ENCODE measurements around the gene LYZL6. TPM values are rescaled to one million over a fixed set of nuclear protein-coding genes. Genes with fewer than 3 reads are reported as not detected.
"Not testable (repeated sequence)": the region's sequence is repeated elsewhere in the genome, so short reads cannot be mapped to it uniquely, and the experiment has no call there.

The LYZL6 gene
- total RNA-seq, 1 experiment from 2014 or later, result not detected

DNA sequence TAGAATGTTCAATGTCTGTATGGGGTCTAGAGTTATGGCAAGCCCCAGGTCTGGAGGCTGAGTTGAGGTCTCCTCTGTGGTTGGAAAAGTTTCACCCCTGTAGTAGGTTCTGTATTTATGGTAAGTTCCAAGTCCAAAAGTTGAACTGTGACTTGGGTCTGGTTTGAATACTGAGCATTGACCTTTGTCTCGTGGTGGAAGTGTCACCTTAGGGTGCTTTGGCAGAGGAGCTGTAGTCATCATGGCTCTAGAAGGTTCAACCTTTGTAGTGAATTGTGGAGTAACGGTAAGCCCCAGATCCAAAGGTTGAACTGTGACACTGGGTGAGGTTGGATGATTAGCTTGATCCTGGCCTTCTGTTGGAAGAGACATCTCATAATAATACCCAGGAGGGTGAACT lies 30.6 kb downstream of the LYZL6 start:
- DNase-seq (ENCODE audit: low spot score), result no peak
- in situ Hi-C loops (cut with HindIII; ENCODE audit: low sequenced_read_pairs), result no loop called here

- DNase-seq (ENCODE audit: low spot score), result no peak
- in situ Hi-C loops (cut with HindIII; ENCODE audit: low sequenced_read_pairs), result no loop called here
Observed at GRCh38 chr17:35912339-35912912, 31.1 kb downstream of the LYZL6 start.

DNA sequence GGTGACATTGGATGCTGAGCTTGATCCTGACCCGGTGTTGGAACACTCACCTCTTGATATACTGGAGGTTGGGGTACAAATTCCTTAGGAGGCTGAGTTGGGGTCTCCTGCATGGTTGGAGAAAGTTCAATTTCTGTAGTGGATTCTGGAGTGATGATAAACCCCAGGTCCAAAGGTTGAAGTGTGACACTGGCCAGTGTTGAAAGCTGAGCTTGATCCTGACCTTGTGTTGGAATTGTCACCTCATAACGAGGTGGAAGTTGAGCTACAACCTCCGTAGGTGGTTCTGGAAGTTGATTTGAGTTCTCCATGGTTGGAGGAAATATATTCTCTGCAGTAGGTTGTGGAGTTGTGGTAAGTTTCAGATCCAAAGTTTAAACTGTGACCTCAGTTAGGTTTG lies 34.1 kb downstream of the LYZL6 start:
- no peak for DNase-seq (ENCODE audit: low spot score)
- in situ Hi-C loops (cut with HindIII; ENCODE audit: low sequenced_read_pairs), result no loop called here

GRCh38 chr17:35907691-35908090 lies 35.8 kb downstream of the LYZL6 start:
- in situ Hi-C loops (cut with HindIII; ENCODE audit: low sequenced_read_pairs), result no loop called here
- DNase-seq (ENCODE audit: low spot score), result no peak

GRCh38 chr17:35906926-35907637 lies 36.4 kb downstream of the LYZL6 start:
- in situ Hi-C loops (cut with HindIII; ENCODE audit: low sequenced_read_pairs), result no loop called here
- no peak for DNase-seq (ENCODE audit: low spot score)

DNA sequence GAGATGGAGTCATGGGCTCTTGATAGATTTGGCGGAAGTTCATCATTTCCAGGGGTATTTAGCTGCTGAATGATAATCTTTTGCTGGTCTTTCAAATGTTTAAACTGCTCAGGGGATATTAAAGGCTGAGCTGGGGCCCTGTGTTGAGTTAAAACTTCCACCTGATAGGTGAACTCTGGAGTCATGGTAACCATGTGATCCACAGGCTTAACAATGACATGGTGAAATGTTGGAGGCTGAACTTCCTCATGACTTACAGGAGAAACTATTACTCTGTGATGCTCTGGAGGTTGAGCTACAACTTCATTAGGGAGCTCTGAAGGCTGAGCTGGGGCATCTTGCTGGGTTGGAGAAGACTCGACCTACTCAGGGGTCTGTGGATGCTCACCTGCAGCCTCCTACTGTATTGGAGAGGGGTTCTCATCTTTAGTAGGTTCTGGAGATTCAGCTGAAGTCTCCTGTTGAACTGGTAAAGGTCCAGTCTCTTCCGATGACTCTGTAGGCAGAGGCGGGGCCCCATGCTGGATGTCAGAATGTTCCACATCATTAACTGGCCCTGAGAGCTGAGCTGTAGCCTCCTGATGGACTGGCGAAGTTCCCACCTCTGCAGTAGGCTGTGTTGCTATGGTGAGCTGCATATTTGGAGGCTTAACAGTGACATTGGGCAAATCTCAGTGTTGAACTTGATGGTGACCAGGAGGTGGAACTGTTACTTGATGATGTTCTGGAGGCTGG lies 37.2 kb downstream of the LYZL6 start:
- DNase-seq (ENCODE audit: low spot score), result no peak
- in situ Hi-C loops (cut with HindIII; ENCODE audit: low sequenced_read_pairs), result no loop called here

- in situ Hi-C loops (cut with HindIII; ENCODE audit: low sequenced_read_pairs), result no loop called here
- no peak for DNase-seq (ENCODE audit: low spot score)
Observed at GRCh38 chr17:35903451-35903850, 40.1 kb downstream of the LYZL6 start.

- in situ Hi-C loops (cut with HindIII; ENCODE audit: low sequenced_read_pairs), result no loop called here
- no peak for DNase-seq (ENCODE audit: low spot score)
Observed at GRCh38 chr17:35901631-35902175, 41.8 kb downstream of the LYZL6 start.

DNA sequence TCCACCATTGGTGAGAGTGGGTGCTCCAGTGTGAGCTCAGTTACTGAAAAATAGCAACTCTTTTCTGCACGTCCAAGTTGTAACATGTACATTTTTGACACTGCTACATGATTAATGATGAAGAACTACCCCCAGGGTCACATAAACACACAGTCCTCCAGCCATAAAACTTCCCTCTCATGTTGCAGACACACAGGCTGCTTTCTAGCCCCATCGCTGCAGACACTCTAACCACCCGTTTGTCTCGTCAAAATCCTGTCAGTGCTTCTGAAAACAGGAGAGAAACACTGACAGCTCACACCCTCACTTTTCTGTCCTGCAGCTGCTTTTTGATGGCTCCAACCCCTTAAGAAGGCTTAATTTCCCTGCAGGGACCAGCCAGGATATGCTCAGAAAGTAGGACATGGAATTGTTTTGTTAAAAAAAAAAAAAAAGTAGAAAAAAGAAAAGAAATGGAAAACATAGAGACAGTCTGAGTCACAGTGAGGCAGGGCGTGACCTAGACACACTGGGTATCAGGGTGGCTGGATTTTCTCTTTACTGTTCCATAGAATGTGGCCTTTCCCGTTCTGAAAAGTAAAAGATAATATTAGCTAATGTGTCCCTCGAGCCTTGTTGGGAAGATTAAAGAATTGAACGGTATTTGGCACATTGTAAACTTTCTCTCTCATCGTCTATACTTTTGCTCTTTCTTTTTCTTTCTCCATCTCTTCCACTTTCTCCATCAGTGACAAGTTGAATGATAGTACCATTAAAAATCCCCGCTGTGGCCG lies 42.6 kb downstream of the LYZL6 start:
- DNase-seq (ENCODE audit: low spot score), result no peak
- in situ Hi-C loops (cut with HindIII; ENCODE audit: low sequenced_read_pairs), result no loop called here

DNA sequence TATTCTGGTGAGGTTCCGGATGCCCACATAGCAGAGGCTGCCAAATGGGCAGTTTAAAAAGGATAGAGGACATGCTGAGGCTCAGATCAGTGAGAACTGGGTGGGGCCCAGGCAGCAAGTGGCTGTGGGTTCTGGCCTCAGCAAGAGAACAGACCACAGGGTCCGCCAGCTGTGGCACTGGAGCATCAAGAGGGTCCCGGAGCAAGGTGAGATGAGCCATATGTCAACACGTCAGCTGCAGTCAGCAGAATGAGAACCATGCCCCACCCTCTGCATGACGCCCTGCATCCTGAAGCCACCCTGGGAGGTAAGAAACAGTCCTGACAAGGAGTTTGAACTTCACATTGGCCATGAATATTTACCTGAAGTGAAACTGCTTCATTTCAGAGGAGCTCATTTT lies 43.2 kb downstream of the LYZL6 start:
- in situ Hi-C loops (cut with HindIII; ENCODE audit: low sequenced_read_pairs), result no loop called here
- DNase-seq (ENCODE audit: low spot score), result no peak

GRCh38 chr17:35898283-35899070 lies 45.0 kb downstream of the LYZL6 start:
- in situ Hi-C loops (cut with HindIII; ENCODE audit: low sequenced_read_pairs), result no loop called here
- DNase-seq (ENCODE audit: low spot score), result no peak

- DNase-seq (ENCODE audit: low spot score); in situ Hi-C loops (cut with HindIII; ENCODE audit: low sequenced_read_pairs): not testable (repeated sequence)
Observed at GRCh38 chr17:35897772-35898171, 45.7 kb downstream of the LYZL6 start.

GRCh38 chr17:35895636-35896587 lies 47.6 kb downstream of the LYZL6 start:
- in situ Hi-C loops (cut with HindIII; ENCODE audit: low sequenced_read_pairs), result no loop called here
- no peak for DNase-seq (ENCODE audit: low spot score)

GRCh38 chr17:35894206-35894605 lies 49.3 kb downstream of the LYZL6 start:
- in situ Hi-C loops (cut with HindIII; ENCODE audit: low sequenced_read_pairs), result no loop called here
- no peak for DNase-seq (ENCODE audit: low spot score)

DNA sequence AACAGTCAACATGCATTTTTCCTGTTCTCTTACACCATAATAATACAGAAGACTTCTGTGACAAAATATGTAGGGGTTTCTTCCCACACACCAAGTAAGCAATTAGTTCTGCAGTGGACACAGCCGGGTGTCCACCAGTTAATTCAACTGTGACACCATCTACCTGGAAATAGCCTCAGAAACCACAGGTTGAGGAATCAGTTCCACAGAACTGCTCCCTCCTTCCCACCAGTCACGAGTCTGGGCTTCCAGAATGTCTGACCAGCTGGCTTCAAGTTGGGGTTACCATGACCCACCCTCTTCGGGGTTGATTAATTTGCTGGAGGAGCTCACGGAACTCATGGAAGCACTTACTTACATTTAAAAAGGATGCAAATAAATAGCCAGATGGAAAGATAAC lies 49.8 kb downstream of the LYZL6 start:
- in situ Hi-C loops (cut with HindIII; ENCODE audit: low sequenced_read_pairs), result no loop called here
- DNase-seq (ENCODE audit: low spot score), result no peak

DNA sequence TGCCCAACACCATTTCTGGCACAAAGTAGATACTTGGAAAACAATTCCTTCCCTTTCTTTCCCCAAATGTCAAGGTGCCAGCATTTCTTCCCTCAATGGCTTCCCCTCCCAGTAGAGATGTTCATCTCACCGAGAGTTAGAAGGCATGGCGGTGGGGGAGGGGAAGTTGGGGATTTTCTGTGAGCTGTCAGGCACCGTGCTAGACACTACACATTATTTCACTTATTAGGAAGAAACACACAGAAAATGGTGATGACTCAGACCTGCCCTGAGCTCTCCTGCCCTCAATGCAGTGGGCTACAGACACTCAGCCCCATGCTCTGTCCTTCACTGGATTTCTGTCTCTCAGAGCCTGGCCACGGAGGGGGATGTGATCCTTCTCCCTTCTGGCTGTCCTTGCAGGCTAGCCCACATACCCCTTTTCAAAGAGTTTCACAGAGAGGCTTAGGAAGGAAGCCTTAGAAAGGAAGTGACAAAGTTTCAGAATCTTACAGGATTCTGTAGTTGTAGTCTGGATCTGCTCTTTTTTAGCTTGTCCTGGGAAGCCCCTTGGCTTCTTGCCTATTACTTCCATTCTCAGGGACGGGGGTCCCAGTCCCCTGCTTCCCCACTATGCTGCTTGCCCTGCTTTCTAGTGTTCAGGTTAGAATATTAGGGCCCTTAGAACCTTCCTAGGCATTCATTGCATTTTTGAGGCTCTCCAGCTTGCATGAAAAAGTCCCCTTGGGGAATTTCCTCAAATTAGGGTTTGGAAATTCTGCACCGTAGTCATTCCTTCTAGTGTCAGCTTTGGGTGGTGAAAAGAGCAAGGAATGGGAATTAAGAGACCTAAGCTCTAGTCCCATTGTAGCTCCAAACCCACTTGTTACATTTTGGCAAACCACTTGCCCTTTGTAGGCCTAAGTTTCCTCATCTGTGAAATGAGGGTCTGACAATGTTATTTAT lies 51.1 kb downstream of the LYZL6 start:
- in situ Hi-C loops (cut with HindIII; ENCODE audit: low sequenced_read_pairs), result no loop called here
- no peak for DNase-seq (ENCODE audit: low spot score)

DNA sequence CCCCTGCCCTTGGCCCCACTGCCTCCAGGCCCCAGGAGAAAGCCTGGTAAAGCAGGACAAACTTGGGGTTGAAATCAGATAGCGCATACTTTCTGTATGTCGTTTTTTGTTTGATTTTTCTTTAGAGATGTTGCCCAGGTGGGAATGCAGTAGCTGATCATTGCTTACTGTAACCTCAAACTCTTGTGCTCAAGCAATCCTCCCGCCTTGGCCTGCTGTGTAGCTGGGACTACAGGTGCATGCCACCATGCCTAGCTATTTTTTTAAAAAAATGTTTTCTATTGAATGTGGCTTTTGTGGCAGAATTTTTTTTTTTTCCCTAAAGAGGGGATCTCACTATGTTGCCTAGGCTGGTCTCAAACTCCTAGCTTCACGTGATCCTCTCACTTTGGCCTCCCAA lies 52.2 kb downstream of the LYZL6 start:
- DNase-seq (ENCODE audit: low spot score), result no peak

More for the DNA sequence above, 52.2 kb downstream of the LYZL6 start:
- in situ Hi-C loops (cut with HindIII; ENCODE audit: low sequenced_read_pairs), result no loop called here
